ENCODE data around the gene PIGL. TPM values are rescaled to one million over a fixed set of nuclear protein-coding genes. Genes with fewer than 3 reads are reported as not detected.

Gene PIGL
- total RNA-seq, 4 donors from 2014 or later = 18.2 to 74.0 (median 40.3) TPM

DNA sequence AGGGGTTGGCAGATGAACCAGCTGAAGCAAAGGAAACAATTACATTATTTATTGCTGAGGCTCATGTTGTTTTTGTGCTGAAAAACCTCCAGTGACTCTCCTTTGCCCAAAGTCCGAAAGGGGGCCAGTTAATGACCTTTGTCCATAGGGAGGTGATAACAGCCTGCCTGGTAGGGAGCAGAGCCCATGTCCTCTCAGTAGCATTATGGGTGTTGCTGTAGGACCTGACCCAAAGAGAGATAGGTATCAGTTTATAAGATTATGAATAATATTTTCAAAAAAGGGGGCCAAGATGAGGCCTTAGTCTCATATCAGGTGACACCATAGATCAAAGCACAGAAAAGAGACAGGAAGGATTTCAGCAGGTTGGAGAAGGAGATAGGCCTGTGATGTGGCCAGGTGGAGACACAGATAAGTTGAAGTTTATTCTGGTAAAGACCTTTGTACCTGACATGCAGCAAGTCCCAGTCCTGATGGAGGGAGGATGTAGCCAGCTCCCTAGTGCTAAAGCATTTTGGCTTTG lies 81.2 kb downstream of the PIGL start:
- Histone ChIP-seq H3K27ac (no peak overlapping the region), H3K4me1 (no peaks in the 10 kb centered on the region), H3K9me3 (no peaks in the 10 kb centered on the region), H3K4me3 (no peak overlapping the region), H3K27me3 (no peaks in the 10 kb centered on the region), H3K36me3 (no peaks in the 10 kb centered on the region)
- no peak for DNase-seq
- intact Hi-C loops (cut with DNase I; ENCODE audit: low total_unique reads) = no loop called here
- TF ChIP-seq, protein P1, sequence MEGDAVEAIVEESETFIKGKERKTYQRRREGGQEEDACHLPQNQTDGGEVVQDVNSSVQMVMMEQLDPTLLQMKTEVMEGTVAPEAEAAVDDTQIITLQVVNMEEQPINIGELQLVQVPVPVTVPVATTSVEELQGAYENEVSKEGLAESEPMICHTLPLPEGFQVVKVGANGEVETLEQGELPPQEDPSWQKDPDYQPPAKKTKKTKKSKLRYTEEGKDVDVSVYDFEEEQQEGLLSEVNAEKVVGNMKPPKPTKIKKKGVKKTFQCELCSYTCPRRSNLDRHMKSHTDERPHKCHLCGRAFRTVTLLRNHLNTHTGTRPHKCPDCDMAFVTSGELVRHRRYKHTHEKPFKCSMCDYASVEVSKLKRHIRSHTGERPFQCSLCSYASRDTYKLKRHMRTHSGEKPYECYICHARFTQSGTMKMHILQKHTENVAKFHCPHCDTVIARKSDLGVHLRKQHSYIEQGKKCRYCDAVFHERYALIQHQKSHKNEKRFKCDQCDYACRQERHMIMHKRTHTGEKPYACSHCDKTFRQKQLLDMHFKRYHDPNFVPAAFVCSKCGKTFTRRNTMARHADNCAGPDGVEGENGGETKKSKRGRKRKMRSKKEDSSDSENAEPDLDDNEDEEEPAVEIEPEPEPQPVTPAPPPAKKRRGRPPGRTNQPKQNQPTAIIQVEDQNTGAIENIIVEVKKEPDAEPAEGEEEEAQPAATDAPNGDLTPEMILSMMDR (IDR thresholded peaks at IDR 0.05) = no peak
- no peak for TF ChIP-seq POLR2A (IDR thresholded peaks at IDR 0.05)

DNA sequence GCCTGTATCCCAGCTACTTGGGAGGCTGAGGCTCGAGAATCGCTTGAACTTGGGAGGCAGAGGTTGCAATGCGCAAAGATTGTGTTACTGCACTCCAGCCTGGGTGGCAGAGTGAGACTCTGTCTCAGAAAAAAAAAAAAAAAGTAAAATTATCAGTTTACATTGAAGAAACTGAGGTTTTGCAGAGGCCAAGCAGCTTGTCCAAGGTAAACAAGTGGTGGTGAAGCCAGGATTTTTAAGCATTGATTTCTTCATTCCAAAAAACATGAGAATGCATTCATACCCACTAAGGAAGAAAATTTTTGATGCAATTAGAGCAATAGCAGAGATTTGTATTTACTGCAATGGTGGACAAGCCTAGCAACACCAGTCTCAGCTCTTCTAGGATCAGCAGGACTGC lies 83.5 kb downstream of the PIGL start:
- H3K4me1 ChIP-seq = no peaks in the 10 kb centered on the region
- H3K36me3 ChIP-seq = no peaks in the 10 kb centered on the region
- H3K4me3 ChIP-seq = no peak overlapping the region
- no peak for DNase-seq
- TF ChIP-seq POLR2A (IDR thresholded peaks at IDR 0.05) = no peak
- TF ChIP-seq, protein P1 (IDR thresholded peaks at IDR 0.05) = no peak
- H3K27me3 ChIP-seq = no peaks in the 10 kb centered on the region
- intact Hi-C loops (cut with DNase I; ENCODE audit: low total_unique reads) = no loop called here
- H3K27ac ChIP-seq = no peak overlapping the region
- no peaks in the 10 kb centered on the region for H3K9me3 ChIP-seq

DNA sequence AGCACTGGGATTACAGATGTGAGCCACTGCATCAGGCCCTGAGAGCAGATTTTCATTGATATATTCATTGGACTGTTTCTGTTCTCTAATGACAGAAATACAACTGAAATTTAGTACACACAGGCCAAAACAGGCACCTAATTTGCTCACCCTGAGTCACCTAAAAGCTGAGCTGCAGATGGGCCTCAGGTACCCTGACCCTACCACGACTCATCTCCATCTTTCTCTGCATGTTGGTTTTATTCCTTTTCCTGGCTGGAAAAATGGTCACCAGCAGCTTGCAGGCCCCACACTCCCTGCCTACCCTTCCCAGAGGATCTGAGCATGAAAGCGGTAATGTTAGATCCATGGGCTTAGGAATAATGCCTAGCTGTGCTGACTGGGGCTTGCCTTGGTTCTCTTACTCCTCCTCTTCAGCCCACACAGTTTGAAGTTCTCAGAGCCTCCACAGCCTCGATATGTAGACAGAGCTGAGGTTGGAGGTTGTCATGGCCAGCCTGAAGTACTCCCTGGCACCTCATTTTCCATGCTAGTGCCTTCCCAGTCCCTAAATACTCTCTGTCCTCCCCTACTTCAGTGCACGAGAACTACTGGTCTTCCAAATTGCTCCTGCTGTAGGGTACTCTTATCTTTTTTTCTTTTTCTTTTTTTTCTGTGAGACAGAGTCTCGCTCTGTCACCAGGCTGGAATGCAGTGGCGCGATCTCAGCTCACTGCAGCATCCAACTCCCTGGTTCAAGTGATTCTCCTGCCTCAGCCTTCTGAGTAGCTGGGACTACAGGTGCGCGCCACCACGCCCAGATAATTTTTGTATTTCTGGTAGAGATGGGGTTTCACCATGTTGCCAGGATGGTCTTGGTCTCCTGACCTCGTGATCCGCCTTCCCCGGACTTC lies 85.2 kb downstream of the PIGL start:
- no peaks in the 10 kb centered on the region for H3K9me3 ChIP-seq
- no peaks in the 10 kb centered on the region for H3K4me1 ChIP-seq
- TF ChIP-seq POLR2A (IDR thresholded peaks at IDR 0.05) = no peak
- TF ChIP-seq, protein P1 (IDR thresholded peaks at IDR 0.05) = no peak
- no peak overlapping the region for H3K4me3 ChIP-seq
- no peaks in the 10 kb centered on the region for H3K36me3 ChIP-seq
- H3K27me3 ChIP-seq = no peaks in the 10 kb centered on the region
- H3K27ac ChIP-seq = no peak overlapping the region
- intact Hi-C loops (cut with DNase I; ENCODE audit: low total_unique reads) = no loop called here
- DNase-seq = no peak

DNA sequence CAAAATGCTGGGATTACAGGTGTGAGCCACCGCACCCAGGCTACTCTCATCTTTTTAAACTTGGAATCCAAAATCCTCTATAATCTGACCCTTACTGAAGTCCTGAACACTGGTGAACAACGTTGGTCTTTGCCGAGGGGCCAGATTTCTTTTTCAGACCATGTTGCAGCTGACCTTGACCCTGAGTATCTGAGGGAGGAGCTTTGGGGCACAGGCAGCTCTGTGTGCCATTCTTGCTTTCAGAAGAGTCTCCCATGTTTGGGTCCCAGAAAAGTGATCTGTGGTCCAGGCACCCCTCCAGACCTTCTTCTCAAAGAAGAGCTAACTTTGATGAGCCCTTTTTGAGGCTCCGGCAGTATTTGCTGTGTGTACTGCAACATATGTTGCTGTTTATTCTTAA lies 85.8 kb downstream of the PIGL start:
- intact Hi-C loops (cut with DNase I; ENCODE audit: low total_unique reads) = no loop called here
- Histone ChIP-seq H3K36me3 (no peaks in the 10 kb centered on the region), H3K27me3 (no peaks in the 10 kb centered on the region), H3K27ac (no peak overlapping the region), H3K9me3 (no peaks in the 10 kb centered on the region), H3K4me1 (no peaks in the 10 kb centered on the region), H3K4me3 (no peak overlapping the region)
- TF ChIP-seq POLR2A (IDR thresholded peaks at IDR 0.05) = no peak
- TF ChIP-seq, protein P1 (IDR thresholded peaks at IDR 0.05) = no peak
- no peak for DNase-seq

DNA sequence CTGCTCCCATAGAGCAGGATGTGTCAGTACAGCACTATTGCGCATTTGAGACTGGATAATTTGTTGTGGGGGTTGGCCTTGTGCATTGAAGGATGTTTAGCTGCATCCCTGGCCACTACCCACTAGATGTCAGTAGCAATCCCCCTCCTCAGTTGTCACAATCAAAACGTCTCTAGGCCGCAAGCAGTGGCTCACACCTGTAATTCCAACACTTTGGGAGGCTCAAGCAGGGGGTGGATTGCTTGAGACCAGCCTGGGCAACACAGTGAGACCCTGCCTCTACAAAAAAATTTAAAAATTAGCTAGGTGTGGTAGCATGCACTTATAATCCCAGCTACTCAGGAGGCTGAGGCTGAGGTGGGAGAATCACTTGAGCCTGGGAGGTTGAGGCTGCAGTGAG lies 87.8 kb downstream of the PIGL start:
- TF ChIP-seq POLR2A (IDR thresholded peaks at IDR 0.05) = no peak
- TF ChIP-seq, protein P1 (IDR thresholded peaks at IDR 0.05) = no peak
- H3K27ac ChIP-seq = no peak overlapping the region
- intact Hi-C loops (cut with DNase I; ENCODE audit: low total_unique reads) = no loop called here
- H3K9me3 ChIP-seq = no peaks in the 10 kb centered on the region
- H3K4me1 ChIP-seq = no peaks in the 10 kb centered on the region
- H3K4me3 ChIP-seq = no peak overlapping the region
- no peak for DNase-seq
- H3K27me3 ChIP-seq = no peaks in the 10 kb centered on the region
- no peaks in the 10 kb centered on the region for H3K36me3 ChIP-seq

All from uterus (tissue), 4 donors.